ENCODE data around the gene SLA2.
A peak's percentile ranks its signal among the peaks of the same experiment; 100 is the strongest.

Gene SLA2

DNA sequence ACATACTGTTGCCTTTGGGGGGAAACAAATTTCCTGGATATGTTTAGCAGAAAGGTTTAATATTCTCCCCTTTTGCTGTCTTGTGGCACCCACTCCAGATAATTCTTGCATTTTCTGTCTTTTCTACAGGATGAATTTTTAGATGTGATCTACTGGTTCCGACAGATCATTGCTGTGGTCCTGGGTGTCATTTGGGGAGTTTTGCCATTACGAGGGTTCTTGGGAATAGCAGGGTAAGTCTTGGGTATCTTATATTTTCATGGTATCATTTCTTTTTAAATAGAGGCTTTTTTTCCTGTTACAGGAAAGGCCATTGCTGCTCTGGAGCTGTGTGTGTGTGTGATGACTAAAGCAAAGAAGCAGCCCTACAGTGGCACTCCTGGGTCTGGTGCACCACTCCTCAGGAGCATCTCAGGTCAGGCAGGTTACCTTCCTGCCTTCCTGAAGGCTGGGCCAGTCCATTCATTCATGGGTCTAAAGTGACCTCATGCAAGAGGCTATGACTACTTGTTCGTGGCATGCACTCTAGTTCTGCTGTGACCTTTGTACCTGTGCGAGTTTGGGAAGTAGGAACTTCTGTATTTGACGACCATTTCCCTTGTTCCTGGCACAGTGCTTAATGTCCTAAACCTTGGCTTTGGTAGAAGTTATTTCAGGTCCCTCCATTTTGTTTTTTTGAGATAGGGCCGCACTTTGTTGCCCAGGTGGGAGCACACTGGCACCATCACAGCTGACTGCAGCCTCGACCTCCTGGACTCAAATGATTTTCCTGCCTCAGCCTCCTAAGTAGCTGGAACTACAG lies 38.2 kb downstream of the SLA2 start:
- DNase-seq (ENCODE audit: low spot score): peak; percentile 93

DNA sequence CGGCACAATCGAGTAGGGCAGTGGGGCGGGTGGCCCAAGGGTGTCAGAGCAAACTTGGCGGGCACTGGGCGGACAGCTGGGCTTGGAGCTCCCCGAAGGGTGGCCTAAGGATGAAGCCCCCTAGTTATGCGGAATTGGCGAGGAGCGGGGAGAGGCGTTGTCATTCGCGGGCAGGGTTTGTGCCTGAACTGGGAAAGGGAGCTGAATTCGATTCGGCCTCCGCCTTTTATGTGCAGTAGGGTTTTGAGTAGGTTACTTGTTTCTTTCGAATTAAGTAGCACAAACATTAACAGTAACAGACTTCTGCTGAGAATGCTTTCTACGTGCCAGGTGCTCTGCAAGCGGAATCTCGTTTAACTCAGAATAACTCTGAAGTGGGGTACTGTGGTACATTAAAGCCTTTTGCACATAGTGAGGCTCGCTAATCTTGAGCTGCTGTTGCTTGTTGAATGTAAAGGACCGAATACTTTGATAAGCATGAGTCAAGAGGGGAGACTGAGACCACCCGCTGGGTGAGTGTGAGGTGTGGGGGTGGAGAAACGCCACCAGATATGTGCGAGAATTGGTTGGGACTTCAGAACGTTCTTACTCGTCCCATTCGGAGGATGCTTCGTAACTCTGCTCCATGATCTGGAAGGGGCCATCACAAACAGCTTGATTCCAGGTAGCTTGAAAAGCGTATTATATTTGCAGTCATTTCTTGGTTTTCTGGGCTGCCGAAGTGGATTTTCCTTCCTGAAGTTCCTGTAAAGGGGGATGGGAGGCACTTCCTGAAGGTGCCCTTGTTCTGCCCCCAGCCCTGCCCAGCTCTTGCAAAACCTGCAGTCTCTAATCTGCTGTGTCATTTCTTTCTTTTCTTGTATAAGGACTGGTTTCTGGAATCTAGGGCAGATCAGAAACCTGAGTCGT lies 39.6 kb downstream of the SLA2 start:
- peak; percentile 47 for DNase-seq (ENCODE audit: low spot score)

DNA sequence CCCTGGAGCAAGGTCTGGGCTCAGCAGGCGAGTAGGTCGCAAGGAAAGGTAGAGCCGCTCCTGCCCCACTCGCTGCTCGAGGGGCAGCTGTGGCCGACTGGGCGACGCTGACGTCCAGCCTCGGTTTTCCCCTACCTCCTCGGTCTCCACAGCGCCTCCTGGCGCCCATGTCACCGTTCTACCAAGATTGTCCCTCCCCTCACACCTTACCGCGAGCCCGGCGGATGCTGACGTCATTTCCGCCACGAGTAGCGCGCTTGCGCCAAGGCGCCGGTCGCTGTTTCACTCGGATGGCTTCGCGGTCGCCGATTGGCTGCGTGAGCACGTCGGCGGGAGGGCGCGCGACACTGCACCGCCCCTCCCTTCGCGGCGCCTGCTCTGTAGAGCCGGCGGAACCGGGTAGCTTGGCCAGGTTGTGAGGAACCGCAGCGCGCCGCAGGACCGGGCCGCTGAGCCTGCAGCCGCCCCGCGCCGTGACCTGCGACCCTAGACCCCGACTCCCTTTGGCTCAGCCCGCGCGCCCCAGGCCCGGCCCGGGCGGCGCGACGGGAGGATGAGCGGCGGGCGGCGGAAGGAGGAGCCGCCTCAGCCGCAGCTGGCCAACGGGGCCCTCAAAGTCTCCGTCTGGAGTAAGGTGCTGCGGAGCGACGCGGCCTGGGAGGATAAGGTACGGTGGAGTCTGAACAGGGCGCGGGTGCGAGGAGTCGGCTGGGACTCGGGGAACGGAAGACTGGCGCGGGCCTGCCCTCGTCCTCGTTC lies 40.4 kb downstream of the SLA2 start, which contains the start of gene RAB5IF:
TSS of gene RAB5IF (plus strand) at position 381 of the 759 bp plus-strand sequence. CDS start at position 554, 173 bp downstream.
- DNase-seq (ENCODE audit: low spot score): peak; percentile 99

DNA sequence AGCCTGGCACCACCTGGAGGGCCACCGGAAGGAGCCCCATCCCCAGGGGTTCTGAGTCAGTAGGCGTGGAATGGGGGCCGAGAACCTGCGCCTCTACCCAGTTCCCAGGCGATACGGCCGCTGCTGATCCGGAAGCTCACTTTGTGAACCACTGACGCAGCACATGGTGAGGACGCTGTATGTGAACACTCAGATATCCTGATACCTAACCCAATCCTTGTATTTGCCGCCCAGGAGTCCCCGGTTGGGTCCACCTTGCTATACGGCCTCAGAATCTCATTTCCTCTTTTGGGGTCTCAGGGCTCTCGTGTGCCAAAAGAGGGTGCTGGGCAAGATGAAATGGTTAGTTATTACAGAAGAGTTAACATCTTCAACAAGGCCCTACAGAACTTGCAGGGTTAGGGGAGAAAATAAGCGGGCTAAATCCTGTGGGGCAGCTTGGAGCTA lies 41.0 kb downstream of the SLA2 start:
- peak; percentile 76 for DNase-seq (ENCODE audit: low spot score)

DNA sequence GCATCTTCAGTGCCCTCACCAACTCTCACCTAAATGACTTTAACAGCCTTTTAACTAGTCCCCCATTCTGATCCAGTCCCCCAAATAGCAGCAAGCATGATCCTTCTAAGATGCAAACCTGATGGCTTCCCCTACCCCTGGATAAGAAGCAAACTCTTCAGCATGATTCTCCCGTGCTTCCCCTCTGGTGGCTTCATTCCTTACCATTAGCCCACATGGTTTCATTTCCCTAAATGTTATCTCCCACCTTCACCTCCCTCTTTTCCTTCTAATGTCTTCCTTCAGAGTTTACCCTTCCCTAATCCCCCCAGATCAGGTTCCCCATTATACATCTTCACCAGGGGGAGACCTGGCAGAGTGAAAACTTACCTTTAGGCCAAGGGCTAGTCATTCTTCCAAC lies 44.5 kb downstream of the SLA2 start:
- no peak for DNase-seq (ENCODE audit: low spot score)

DNA sequence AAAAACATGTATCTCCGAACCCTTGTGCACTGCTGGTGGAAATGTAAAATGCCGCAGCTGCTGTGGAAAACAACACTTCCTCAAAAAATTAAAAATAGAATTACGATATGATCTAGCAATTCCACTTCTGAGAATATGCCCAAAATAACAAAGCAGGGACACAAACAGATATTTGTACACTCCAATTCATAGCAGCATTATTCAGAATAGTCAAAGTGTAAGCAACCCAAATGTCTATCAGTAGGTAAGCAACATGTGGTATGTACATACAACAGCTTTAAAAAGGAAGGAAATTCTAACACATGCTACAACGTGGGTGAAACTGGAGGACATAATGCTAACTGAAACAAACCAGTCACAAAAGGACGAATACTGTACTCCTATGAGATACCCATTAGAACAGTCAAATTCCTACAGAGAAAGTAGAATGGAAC lies 46.1 kb downstream of the SLA2 start:
- DNase-seq (ENCODE audit: low spot score): no peak

DNA sequence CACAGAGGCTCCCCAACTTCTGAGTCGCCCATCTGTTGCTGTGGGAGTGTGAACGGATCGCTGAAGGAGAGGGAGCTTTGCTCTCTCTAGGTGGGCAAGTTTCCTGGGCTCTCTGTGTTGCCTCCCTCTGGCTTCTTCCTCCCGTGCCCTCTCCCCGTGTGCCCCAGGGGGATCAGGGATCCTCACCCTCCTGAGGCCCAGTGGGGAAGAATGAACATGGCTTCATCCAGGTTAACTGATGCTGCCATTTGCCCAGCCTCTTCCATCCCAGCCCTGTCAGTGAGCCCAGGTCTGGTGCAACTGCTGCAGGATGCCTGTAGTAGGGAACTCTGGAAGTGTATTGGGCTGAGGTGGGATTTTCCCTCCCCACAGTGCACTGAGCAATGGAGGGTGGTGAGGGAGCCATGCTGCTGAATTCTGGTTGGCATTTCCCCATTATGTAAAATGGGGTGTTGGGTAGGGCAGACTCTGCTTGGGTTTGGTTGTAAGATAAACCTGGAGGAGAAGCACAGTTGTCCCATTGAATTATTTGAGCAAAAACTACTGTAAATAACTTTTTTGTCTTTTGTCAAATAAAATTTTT lies 52.6 kb downstream of the SLA2 start:
- no peak for DNase-seq (ENCODE audit: low spot score)

DNA sequence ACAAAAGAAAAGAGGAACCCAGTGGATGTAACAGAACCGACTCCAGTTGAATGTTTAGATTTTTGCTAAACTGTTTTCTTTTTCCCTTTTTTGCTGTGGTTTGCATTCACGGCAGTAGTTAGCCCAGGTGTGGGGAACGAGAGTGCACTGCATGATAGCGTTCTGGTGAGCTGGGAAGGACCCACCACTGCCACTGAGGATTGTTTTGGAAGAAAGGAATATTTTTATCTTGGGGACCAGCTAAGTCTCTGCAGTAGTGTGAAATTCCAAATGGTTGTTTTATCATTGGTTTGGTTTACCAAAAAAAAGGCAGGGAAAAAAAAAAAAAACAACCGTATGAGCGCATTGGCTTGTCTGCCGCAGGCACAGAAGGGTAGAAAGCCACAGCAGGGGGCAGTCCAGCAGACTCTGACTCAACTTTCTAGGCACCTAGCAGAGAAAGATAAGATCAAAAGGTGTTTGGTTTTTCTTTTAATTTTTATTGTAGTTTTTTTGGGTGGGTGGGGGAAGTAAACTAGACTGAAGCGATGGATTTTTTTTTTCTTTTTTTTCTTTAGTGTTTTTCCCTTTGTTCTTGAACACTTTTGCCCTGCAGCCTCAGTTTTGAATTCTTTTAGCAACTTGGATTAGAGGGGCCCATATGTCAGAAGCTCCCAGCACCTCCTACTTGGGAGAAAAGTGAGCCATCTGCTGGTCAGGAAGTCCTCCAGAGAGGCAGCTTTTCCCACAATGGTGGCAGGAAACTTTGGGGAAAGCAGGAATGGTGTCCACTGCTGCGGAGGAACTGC lies 53.9 kb downstream of the SLA2 start:
- DNase-seq (ENCODE audit: low spot score): no peak

DNA sequence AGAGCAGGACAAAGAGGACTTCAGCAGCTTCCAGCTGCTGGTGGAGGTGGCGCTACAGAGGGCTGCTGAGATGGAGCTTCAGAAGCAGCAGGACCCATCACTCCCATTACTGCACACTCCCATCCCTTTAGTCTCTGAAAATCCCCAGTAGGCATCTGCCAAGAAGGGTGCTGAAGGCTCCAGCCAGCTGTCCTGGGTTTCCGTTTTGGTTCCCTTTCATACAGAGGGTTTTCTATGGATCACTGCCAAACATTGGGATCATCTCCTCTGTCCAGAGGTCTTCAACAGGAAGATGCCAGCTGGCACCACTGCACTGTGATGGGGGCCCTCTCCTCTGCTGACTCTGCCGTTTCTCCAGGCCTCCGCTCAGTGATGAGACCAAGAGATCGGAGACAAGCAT lies 54.7 kb downstream of the SLA2 start:
- no peak for DNase-seq (ENCODE audit: low spot score)

DNA sequence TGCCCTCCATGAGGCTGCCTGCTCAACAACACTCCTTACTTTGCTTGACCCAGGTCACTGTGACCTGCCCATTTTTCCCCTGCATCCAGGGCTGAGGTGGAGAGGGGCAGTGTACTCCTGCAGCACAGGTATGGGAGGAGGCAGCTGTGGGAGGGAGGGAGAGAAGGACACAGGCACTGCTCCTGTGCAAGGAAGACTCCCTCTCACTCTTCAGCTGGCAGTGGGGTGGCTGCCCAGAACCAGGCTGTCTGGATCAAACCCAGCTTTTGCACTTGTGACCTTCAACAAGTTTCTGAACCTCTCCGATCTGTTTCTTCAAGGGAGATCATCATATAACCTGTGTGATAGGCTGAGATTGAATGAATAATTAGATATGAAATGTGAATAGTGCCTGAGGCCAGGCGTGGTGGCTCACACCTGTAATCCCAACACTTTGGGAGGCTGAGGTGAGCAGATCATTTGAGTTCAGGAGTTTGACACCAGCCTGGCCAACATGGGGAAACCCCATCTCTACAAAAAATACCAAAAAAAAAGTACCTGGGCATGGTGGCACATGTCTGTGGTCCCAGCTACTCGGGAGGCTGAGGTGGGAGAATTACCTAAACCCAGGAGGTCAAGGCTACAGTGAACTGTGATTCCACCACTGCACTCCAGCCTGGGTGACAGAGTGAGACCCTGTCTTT lies 58.5 kb downstream of the SLA2 start:
- DNase-seq (ENCODE audit: low spot score): no peak

DNA sequence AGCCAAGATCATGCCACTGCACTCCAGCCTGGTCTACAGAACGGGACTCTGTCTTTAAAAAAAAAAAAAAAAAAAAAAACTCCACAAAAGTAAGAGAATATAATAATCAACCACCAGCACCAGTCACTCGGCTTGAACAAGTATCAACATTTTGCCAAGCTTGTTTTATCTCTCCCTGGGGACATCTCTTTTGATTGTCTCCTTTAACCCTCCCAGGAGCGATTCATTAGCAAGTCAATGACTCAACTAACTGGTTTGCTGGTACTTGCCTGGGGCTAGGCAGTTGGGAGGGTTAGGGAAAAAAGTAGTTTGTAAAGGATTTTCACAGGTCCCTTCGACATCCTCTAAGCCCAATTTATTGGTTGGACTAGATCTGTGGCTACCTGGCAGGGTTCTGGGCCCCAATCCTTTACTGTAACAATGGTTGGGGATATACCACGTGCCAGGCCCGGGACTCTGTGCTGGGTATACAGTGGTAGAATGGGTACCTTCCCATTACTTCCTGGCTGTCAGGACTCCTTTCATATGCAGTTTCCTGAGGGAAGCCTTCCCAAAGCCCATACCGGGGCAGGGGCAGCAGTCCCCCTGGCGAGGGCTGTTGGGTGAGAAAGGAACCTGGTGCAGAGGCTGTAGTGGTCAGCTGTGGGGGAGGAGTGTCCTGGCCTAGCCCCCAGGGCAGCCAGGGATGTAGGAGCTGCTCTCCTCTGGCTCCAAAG lies 60.4 kb downstream of the SLA2 start:
- DNase-seq (ENCODE audit: low spot score): peak; percentile 45

DNA sequence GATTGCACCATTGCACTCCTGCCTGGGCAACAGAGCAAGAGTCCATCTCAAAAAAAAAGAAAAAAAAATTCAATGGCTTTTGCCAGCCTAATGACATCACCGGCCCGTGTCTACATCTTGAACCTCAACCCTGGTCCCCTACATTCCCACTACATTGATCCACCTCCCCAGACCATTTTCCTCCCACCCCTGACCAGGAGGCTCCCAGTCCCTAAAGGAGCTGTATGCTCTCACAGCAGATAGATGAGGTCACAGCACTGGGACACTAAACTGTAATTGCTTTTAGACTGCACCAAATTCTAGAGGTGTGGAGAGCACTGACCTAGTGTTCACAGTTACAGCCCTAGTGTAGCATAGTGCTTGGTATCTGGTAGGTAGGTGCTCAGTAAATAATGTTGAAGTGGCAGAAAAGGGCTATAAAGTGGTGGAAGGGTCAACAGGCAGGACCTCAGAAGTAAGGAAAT lies 61.9 kb downstream of the SLA2 start:
- no peak for DNase-seq (ENCODE audit: low spot score)

DNA sequence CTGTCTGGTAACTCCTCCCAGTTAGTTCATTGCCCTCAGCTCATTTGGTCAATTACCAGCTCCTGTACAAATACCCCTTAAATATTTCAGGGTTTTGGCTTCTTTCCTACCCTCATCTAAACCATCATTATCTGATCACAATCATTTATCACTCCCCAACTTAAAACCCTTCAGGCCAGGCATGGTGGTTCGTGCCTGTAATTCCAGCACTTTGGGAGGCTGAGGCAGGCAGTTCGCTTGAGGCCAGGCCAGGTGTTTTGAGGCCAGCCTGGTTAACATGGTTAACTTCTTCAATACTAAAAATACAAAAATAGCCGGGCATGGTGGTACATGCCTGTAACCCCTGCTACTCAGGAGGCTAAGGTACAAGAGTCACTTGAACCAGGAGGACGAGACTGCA lies 63.2 kb downstream of the SLA2 start:
- DNase-seq (ENCODE audit: low spot score): no peak

DNA sequence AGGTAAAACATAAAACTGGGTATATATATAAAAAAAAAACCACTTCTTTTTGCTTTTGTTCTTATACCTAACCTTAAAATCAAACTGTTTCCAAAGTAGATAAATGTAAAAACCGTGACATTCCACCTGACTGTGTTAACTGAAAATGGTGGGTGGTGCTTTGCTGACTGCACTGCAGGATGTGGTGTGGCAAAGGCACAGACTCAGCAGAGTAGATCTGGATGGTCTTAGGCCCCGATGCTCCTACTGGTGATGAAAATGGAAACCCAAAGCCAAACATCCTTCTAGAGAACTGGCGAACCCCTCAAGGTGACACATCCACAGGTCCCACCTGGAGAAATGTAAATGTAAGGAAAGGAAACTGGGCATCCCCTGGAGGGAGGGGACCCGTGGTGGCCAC lies 63.7 kb downstream of the SLA2 start:
- no peak for DNase-seq (ENCODE audit: low spot score)

DNA sequence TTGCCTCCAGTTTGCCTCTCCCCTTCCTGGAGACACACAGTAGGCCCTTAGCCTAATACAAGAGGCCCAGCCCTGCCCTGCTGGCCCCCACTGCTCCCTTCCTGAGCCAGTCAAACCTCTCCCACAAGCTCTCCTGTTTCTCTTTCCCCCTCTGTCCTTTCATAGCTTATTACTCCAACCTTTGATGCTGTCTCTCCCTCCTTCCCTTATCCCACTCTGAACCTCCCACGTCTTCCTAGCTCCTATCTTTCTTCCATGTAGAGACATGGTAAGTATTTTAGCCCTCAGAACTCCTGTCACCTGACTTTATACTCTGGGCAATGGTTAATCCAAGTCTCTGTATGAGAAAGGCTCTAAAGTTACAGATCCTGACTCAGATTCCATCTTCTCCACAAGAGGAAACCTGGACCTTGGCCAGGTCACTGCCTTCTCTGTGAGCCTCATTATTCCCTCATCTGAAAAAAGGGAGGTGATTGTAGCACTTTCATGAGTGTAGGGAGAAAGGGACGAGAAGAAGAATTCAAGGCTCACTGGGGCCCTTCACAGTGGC lies 65.9 kb downstream of the SLA2 start:
- DNase-seq (ENCODE audit: low spot score): peak; percentile 82

DNA sequence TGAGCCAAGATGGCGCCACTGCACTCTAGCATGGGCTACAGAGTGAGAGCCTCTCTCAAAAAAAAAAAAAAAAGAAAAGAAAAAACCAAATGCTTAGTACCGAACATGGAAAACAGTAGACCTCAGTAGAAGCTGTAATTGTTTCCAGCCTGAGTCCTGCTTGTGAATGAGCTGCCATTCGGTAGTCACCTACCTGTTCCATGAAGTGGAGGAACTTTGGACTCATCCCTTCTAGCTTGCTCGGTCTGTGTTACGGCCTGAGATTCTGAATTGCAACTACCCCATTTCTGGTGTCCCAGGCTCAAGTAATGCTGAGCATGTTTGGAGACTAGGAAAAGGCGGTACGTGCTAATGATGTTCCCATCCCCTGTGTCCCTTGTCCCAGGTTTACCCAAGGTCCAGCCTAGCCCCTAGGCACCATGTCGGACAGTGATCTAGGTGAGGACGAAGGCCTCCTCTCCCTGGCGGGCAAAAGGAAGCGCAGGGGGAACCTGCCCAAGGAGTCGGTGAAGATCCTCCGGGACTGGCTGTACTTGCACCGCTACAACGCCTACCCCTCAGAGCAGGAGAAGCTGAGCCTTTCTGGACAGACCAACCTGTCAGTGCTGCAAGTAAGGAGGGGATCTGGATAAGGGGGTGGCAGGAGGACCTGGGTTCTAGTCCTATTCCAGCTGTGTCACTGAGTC lies 67.5 kb downstream of the SLA2 start:
- DNase-seq (ENCODE audit: low spot score): no peak

DNA sequence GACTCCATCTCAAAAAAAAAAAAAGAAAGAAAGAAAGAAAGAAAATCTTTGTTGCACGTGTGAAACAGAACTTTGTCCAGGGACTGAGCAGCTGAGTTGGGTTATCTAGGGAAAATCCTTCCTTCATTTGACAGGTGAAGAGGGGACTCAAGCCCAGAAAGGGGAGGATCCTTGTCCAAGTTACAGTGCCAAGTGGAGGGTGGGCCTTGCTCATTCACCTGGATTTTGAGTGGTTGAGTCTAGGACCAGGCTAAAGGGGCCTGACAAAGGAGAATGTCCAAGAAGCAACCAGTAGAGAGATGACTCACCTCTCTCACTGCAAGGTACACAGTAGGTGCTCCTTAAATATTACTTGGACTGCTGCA lies 69.9 kb downstream of the SLA2 start:
- no peak for DNase-seq (ENCODE audit: low spot score)

DNA sequence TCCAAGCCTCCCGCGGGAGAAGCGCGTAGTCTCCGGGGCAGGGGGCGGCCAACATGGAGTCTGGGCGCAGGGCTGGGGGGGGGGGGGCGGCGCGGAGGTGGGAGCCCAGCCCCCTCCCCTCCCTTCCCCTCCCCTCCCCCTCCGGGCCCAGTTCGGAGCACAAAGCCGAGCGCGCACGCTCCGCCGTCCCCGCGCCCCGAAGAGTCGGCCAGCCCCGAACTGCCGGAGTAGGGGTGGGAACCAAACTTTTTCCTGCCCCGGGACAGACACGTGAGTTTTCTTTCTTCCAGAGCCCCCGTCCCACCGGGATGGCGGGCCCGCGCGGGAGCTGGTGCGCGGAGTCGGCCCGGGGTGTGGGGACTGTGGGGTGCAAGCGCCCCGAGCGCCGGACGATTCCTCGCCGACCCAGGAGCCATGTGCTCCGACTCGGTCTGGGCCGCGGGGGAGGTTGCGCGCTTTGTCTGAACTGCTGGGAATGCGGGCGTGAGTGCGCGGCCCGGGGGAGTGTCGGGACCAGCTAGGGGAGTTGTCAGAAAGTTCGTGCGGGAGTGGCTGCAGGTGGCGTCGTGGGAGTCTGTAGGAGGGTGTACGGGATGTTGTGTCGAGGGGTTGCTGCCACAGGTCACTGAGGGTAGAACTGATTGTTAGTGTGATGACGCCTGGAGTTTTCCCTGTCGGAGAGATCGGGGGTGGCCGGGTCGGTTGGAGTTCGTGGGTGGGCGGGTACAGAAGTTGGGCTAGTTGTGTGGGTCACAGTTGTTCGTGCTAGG lies 71.4 kb downstream of the SLA2 start:
- DNase-seq (ENCODE audit: low spot score): peak; percentile 65
